DMS153 (cell line): ENCODE measurements around the gene SPATS1.
A peak's percentile ranks its signal among the peaks of the same experiment; 100 is the strongest.

Experiments
- DNase-seq: peaks from one replicate; lab custom pipeline; 2025; lab: John Stamatoyannopoulos, UW

Gene SPATS1

GRCh38 chr6:44387346-44388134, 45.1 kb downstream of the SPATS1 start, which contains the start of gene CDC5L:
Gene CDC5L (plus strand): TSS chr6:44387706. CDS start chr6:44387824, 118 bp downstream.
- DNase-seq = peak; percentile 98

GRCh38 chr6:44388135-44388487, 45.7 kb downstream of the SPATS1 start:
- no peak for DNase-seq

- DNase-seq = no peak
These were observed 46.4 kb downstream of the SPATS1 start for GRCh38 chr6:44388887-44389286.

GRCh38 chr6:44390158-44390683, 47.8 kb downstream of the SPATS1 start:
- DNase-seq = no peak
